Measurements from ENCODE around the gene EYA3.

DNA sequence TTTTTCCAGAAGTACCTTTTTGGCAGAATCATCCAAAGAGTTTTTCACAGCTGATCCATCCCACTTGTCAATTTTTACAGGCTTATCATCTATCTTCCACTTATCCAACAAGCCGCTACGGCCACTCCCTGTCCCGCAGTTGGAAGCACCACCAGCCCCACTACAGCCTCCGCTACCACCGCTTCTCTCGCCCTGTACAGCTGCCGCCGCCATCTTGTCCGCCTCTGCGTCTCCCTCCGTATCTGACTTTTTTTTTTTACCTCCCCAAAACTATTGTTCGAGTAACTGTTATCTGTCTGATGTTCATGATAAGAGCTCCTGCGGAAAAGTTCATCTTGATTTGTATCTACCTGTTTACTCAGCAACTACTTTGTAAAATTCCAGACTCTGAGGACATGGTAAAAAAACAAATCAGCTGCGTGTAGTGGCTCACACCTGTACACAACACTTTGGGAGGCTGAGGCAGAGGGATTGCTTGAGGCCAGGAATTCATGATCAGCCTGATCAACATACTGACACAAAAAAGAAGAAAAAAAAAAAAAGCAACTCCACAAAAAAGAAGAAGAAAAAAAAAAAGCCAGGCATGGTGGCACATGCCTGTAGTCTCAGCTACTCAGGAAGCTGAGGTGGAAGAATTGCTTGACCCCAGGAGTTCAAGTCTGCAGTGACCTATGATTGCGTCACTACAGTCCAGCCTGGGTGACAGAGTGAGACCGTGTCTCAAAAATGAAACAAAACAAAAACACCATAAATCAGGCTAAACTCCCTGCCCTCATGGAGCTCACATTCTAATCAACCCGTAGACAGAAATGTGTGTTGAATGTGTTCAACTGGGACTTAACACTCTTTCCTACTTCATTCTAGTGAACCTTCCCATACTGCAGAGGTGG lies 8.0 kb upstream of the EYA3 start:
- no peak for TF ChIP-seq EZH2 (IDR thresholded peaks at IDR 0.05; ENCODE audit: low read length, unreplicated experiment)
- no peak for TF ChIP-seq EZH2phosphoT487 (IDR thresholded peaks at IDR 0.05; ENCODE audit: borderline replicate concordance, low read length)
- TF ChIP-seq, protein P1, sequence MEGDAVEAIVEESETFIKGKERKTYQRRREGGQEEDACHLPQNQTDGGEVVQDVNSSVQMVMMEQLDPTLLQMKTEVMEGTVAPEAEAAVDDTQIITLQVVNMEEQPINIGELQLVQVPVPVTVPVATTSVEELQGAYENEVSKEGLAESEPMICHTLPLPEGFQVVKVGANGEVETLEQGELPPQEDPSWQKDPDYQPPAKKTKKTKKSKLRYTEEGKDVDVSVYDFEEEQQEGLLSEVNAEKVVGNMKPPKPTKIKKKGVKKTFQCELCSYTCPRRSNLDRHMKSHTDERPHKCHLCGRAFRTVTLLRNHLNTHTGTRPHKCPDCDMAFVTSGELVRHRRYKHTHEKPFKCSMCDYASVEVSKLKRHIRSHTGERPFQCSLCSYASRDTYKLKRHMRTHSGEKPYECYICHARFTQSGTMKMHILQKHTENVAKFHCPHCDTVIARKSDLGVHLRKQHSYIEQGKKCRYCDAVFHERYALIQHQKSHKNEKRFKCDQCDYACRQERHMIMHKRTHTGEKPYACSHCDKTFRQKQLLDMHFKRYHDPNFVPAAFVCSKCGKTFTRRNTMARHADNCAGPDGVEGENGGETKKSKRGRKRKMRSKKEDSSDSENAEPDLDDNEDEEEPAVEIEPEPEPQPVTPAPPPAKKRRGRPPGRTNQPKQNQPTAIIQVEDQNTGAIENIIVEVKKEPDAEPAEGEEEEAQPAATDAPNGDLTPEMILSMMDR (conservative IDR thresholded peaks at IDR 0.05; ENCODE audit: low read depth, low read length): no peak

Measured in PC-3 (cell line).